K562 (cell line): ENCODE data around the gene KLHL12. TPM values are rescaled to one million over a fixed set of nuclear protein-coding genes. Genes with fewer than 3 reads are reported as not detected.
A peak's percentile ranks its signal among the peaks of the same experiment; 100 is the strongest.

ENCODE experiments used
- JUN ChIP-seq, 2 experiments: sonication (generic) in 1 of 2; formaldehyde crosslinking in 1 of 2; IDR thresholded peaks; 2 replicates each; pipeline versions ENCODE4 v1.6.1 to v1.8.0; 2012 to 2022; ENCODE audit warnings: borderline replicate concordance in 2 of 2, mild to moderate bottlenecking in 2 of 2, improper control_type of control experiment in 1 of 2, low read depth in 1 of 2, low read length in 1 of 2, missing genetic modification reagents in 1 of 2
- KLF13 ChIP-seq: fragments of 450-650 bp; IDR thresholded peaks from 2 replicates; pipeline ENCODE4 v1.6.1; 2016; ENCODE audit warnings: missing genetic modification characterization, low read depth, mild to moderate bottlenecking, missing compliant biosample characterization, moderate library complexity, borderline replicate concordance
- NR0B1 ChIP-seq: fragments of 450-650 bp; IDR thresholded peaks from one replicate; pipeline ENCODE4 v1.6.1; 2018; ENCODE audit warnings: mild to moderate bottlenecking, moderate library complexity; ENCODE audit not compliant: partially characterized antibody
- RERE ChIP-seq: sonication (generic); formaldehyde crosslinking; IDR thresholded peaks from 2 replicates; pipeline ENCODE4 v1.8.0; 2023; ENCODE audit warnings: missing genetic modification reagents, mild to moderate bottlenecking, borderline replicate concordance
- SREBF2 ChIP-seq: sonication (generic); formaldehyde crosslinking; IDR thresholded peaks from 2 replicates; pipeline ENCODE4 v1.4.0; 2020; ENCODE audit warnings: mild to moderate bottlenecking, missing genetic modification reagents
- TBL1XR1 ChIP-seq, 2 experiments: IDR thresholded peaks; 2 replicates each; pipeline ENCODE4 v1.6.1; 2012; ENCODE audit warnings: improper control_type of control experiment in 2 of 2, low read length in 2 of 2, mild to moderate bottlenecking in 1 of 2
- TBP ChIP-seq: optimal IDR thresholded peaks from 2 replicates; pipeline ENCODE3; 2011; ENCODE audit warnings: low read depth, low read length, improper control_type of control experiment
- ZNF407 ChIP-seq: fragments of 450-650 bp; IDR thresholded peaks from 2 replicates; pipeline ENCODE4 v1.6.1; 2016; ENCODE audit warnings: low read depth
- ZNF699 ChIP-seq: fragments of 250-450 bp; sonication (Bioruptor Pico); IDR thresholded peaks from 2 replicates; pipeline ENCODE4 v1.8.0; 2021; ENCODE audit warnings: mild to moderate bottlenecking, moderate library complexity; ENCODE audit not compliant: insufficient replicate concordance
- polyA plus RNA-seq, 8 experiments: library from polyadenylated mRNA; depleted of rRNA in 4 of 8; stranded (reverse) in 5 of 8; unstranded in 3 of 8; fragments of >200 nt; fragmentation: Nextera tagmentation in 2 of 8; fragmentation: Illumina TruSeq in 1 of 8; extraction: Ambion mirVana in 2 of 8; extraction: Trizol in 1 of 8; gene quantifications; 2 replicates each; pipeline versions ENCODE4 v1.2.1 to v1.2.3, GENCODE V29; 2011 to 2014; ENCODE audit warnings: inconsistent platforms in 1 of 8, missing spikeins in 1 of 8
- total RNA-seq, 7 experiments: library from RNA; depleted of rRNA in 6 of 7; stranded (reverse); fragments of >200 nt in 6 of 7; fragmentation: Illumina TruSeq in 2 of 7; extraction: Trizol in 2 of 7; gene quantifications; 2 replicates each; pipeline versions ENCODE4 v1.2.1 to v1.2.3, GENCODE V29; 2011 to 2021; ENCODE audit warnings: low replicate concordance in 1 of 7

Gene KLHL12
- total and polyA plus RNA-seq, 9 of the 15 experiments (the other 6 are each of a cell fraction or from before 2014, with no cell fraction given): 23.1 to 85.1 (median 35.0) TPM

GRCh38 chr1:202852163-202852904 lies 74.7 kb downstream of the KLHL12 start (continued):
- TF ChIP-seq SREBF2 (CRISPR knock-in tag) (no peak), NR0B1 (no peak), KLF13 (tag) (peak; percentile 36; the same call in 1 of the 2 replicates), JUN (IDR thresholded peaks at IDR 0.05; ENCODE audit: borderline replicate concordance, low read depth, low read length) (0 out of 2 replicates have a peak, but pooled peaks have one; percentile 26), JUN (CRISPR knock-in tag; IDR thresholded peaks at IDR 0.05; ENCODE audit: borderline replicate concordance) (no peak), TBL1XR1 (IDR thresholded peaks at IDR 0.05; ENCODE audit: low read length in 2 of 2) (peak in 1 of 2 experiments; percentile 47; a peak in 1 of 4 replicates), TBP (peak; percentile 7), RERE (no peak), ZNF407 (no peak), ZNF699 (CRISPR knock-in tag) (no peak)
